ENCODE measurements around the gene BPHL.

BPHL gene

GRCh38 chr6:3094815-3095214 lies 23.7 kb upstream of the BPHL start:
- TF ChIP-seq CTCF (IDR thresholded peaks at IDR 0.05; ENCODE audit: low read depth, low read length) = no peak
- H3K4me3 ChIP-seq (ENCODE audit: low read depth, low read length) = no peak overlapping the region

- no peak overlapping the region for H3K4me3 ChIP-seq (ENCODE audit: low read depth, low read length)
- TF ChIP-seq CTCF (IDR thresholded peaks at IDR 0.05; ENCODE audit: low read depth, low read length) = no peak
These were observed 15.6 kb upstream of the BPHL start for GRCh38 chr6:3102875-3103274.

GRCh38 chr6:3108746-3109414 lies 9.6 kb upstream of the BPHL start:
- no peak overlapping the region for H3K4me3 ChIP-seq (ENCODE audit: low read depth, low read length)
- TF ChIP-seq CTCF (IDR thresholded peaks at IDR 0.05; ENCODE audit: low read depth, low read length) = no peak

- no peak overlapping the region for H3K4me3 ChIP-seq (ENCODE audit: low read depth, low read length)
- no peak for TF ChIP-seq CTCF (IDR thresholded peaks at IDR 0.05; ENCODE audit: low read depth, low read length)
These were observed 8.8 kb upstream of the BPHL start for GRCh38 chr6:3109761-3110160.

GRCh38 chr6:3114377-3114776 lies 4.1 kb upstream of the BPHL start:
- no peak overlapping the region for H3K4me3 ChIP-seq (ENCODE audit: low read depth, low read length)
- no peak for TF ChIP-seq CTCF (IDR thresholded peaks at IDR 0.05; ENCODE audit: low read depth, low read length)

- TF ChIP-seq CTCF (IDR thresholded peaks at IDR 0.05; ENCODE audit: low read depth, low read length) = no peak
- H3K4me3 ChIP-seq (ENCODE audit: low read depth, low read length) = peak overlapping the region; percentile 79
These were observed 579 bp upstream of the BPHL start for GRCh38 chr6:3117912-3118352.

- peak overlapping the region; percentile 79 for H3K4me3 ChIP-seq (ENCODE audit: low read depth, low read length)
- TF ChIP-seq CTCF (IDR thresholded peaks at IDR 0.05; ENCODE audit: low read depth, low read length) = no peak
These were observed 671 bp downstream of the BPHL start for GRCh38 chr6:3119040-3119723.

All from WI38 (cell line).